PC-3 (cell line): ENCODE data around the gene GPC3.

ENCODE experiments used
- EZH2 ChIP-seq: fragments of 300-600 bp; sonication (generic); IDR thresholded peaks from one replicate; pipeline ENCODE4 v1.6.1; 2017; ENCODE audit warnings: antibody characterized with exemption, mild to moderate bottlenecking, low read length; ENCODE audit not compliant: unreplicated experiment
- EZH2phosphoT487 ChIP-seq: fragments of 300-600 bp; sonication (generic); IDR thresholded peaks from 2 replicates; pipeline ENCODE4 v1.6.1; 2018; ENCODE audit warnings: mild to moderate bottlenecking, antibody characterized with exemption, low read length, borderline replicate concordance
- TF ChIP-seq, protein P1 (sequence below): fragments of 300-600 bp; sonication (generic); conservative IDR thresholded peaks from 2 replicates; pipeline ENCODE4 v1.5.1; 2017; ENCODE audit warnings: antibody characterized with exemption, low read depth, mild to moderate bottlenecking, low read length

GRCh38 chrX:133868682-133869081 is 116.7 kb downstream of the GPC3 start:
- TF ChIP-seq EZH2phosphoT487, result no peak
- TF ChIP-seq, protein P1, sequence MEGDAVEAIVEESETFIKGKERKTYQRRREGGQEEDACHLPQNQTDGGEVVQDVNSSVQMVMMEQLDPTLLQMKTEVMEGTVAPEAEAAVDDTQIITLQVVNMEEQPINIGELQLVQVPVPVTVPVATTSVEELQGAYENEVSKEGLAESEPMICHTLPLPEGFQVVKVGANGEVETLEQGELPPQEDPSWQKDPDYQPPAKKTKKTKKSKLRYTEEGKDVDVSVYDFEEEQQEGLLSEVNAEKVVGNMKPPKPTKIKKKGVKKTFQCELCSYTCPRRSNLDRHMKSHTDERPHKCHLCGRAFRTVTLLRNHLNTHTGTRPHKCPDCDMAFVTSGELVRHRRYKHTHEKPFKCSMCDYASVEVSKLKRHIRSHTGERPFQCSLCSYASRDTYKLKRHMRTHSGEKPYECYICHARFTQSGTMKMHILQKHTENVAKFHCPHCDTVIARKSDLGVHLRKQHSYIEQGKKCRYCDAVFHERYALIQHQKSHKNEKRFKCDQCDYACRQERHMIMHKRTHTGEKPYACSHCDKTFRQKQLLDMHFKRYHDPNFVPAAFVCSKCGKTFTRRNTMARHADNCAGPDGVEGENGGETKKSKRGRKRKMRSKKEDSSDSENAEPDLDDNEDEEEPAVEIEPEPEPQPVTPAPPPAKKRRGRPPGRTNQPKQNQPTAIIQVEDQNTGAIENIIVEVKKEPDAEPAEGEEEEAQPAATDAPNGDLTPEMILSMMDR, result no peak
- no peak for TF ChIP-seq EZH2
